Esophagus squamous epithelium (tissue), 5 donors: ENCODE measurements around the gene OR8A1. TPM values are rescaled to one million over a fixed set of nuclear protein-coding genes. Genes with fewer than 3 reads are reported as not detected.

Source experiments
- DNase-seq: peaks from one replicate; lab custom pipeline; 2025; lab: John Stamatoyannopoulos, UW
- H3K27ac ChIP-seq, 4 donors: fragments of 200-600 bp; sonication (generic); one replicate each; pipeline ENCODE4 v1.5.1; 2016 to 2019; ENCODE audit warnings: mild to moderate bottlenecking in 1 of 4
- H3K27me3 ChIP-seq, 4 donors: fragments of 200-600 bp; sonication (generic); 1 replicate in 3 of 4; 2 replicates in 1 of 4; pipeline versions ENCODE4 v1.5.1 to v1.6.0; 2017 to 2021; ENCODE audit warnings: antibody characterized with exemption in 1 of 4
- H3K36me3 ChIP-seq, 3 donors: fragments of 200-600 bp; sonication (generic); one replicate each; pipeline ENCODE4 v1.5.1; 2016 to 2019
- H3K4me1 ChIP-seq, 3 donors: fragments of 200-600 bp; sonication (generic); one replicate each; pipeline ENCODE4 v1.5.1; 2017 to 2019
- H3K4me3 ChIP-seq, 4 donors: fragments of 200-600 bp; sonication (generic); 1 replicate in 3 of 4; 2 replicates in 1 of 4; pipeline ENCODE4 v1.5.1; 2016 to 2019; ENCODE audit warnings: mild to moderate bottlenecking in 2 of 4, moderate library complexity in 1 of 4
- H3K9me3 ChIP-seq, 3 donors: fragments of 200-600 bp; sonication (generic); one replicate each; pipeline ENCODE4 v1.5.1; 2016 to 2019
- CTCF ChIP-seq, 6 experiments: fragments of 450-650 bp in 4 of 6; fragments of 200-600 bp in 2 of 6; sonication (generic) in 2 of 6; IDR thresholded peaks; one replicate each; pipeline ENCODE4 v1.5.1; 2016 to 2019; ENCODE audit warnings: antibody characterized with exemption in 6 of 6, mild to moderate bottlenecking in 4 of 6, moderate library complexity in 4 of 6
- POLR2A ChIP-seq, 4 donors: fragments of 450-650 bp; IDR thresholded peaks; one replicate each; pipeline ENCODE4 v1.6.1; 2017; ENCODE audit warnings: antibody characterized with exemption in 4 of 4, mild to moderate bottlenecking in 4 of 4, moderate library complexity in 3 of 4
- WGBS, 2 donors: methylation state at CpG; one replicate each; pipeline ENCODE4 v1.1.5; 2018; 5-methylcytosine and 5-hydroxymethylcytosine counted together
- intact Hi-C: fragments of 100-400 bp; cut with DNase I; formaldehyde crosslinking; loops from one replicate; pipeline ENCODE4 v1.15.0; 2022
- total RNA-seq, 4 donors: library from RNA; depleted of rRNA; stranded (reverse); fragments of >200 nt; gene quantifications; one replicate each; pipeline ENCODE4 v1.1.0, GENCODE V29; 2016
- donor health status: DM: yes; HTN: yes; CAD: no.

OR8A1 gene
- total RNA-seq, 4 donors from 2014 or later = not detected

- no peak overlapping the region for H3K27ac ChIP-seq
- H3K9me3 ChIP-seq = no peaks in the 10 kb centered on the region
- no peak for TF ChIP-seq POLR2A (IDR thresholded peaks at IDR 0.05)
- TF ChIP-seq CTCF (IDR thresholded peaks at IDR 0.05) = no peak
- intact Hi-C loops = no loop called here
- DNase-seq = no peak
- no peaks in the 10 kb centered on the region for H3K4me1 ChIP-seq
- no peak overlapping the region for H3K4me3 ChIP-seq
- WGBS, 2 donors = 78 to 86% methylated on average over 6 of the region's 6 CpGs
- no peaks in the 10 kb centered on the region for H3K36me3 ChIP-seq
- H3K27me3 ChIP-seq = no peaks in the 10 kb centered on the region
Measured at GRCh38 chr11:124551189-124551588, 18.6 kb upstream of the OR8A1 start.

GRCh38 chr11:124551987-124552386 is 17.8 kb upstream of the OR8A1 start:
- TF ChIP-seq CTCF (IDR thresholded peaks at IDR 0.05) = no peak
- no peak for TF ChIP-seq POLR2A (IDR thresholded peaks at IDR 0.05)
- H3K4me1 ChIP-seq = no peaks in the 10 kb centered on the region
- H3K9me3 ChIP-seq = no peaks in the 10 kb centered on the region
- intact Hi-C loops = no loop called here
- H3K36me3 ChIP-seq = no peaks in the 10 kb centered on the region
- DNase-seq = no peak
- no peak overlapping the region for H3K4me3 ChIP-seq
- 78 to 85% methylated on average over 4 of the region's 4 CpGs for WGBS, 2 donors
- no peaks in the 10 kb centered on the region for H3K27me3 ChIP-seq
- no peak overlapping the region for H3K27ac ChIP-seq

- intact Hi-C loops = no loop called here
- 28 to 46% methylated on average over 2 of the region's 2 CpGs for WGBS, 2 donors
Measured at GRCh38 chr11:124556828-124557227, 13.0 kb upstream of the OR8A1 start.

GRCh38 chr11:124570160-124570559 is 363 bp downstream of the OR8A1 start:
- H3K36me3 ChIP-seq = no peaks in the 10 kb centered on the region
- H3K9me3 ChIP-seq = no peaks in the 10 kb centered on the region
- no peak overlapping the region for H3K27ac ChIP-seq
- TF ChIP-seq CTCF (IDR thresholded peaks at IDR 0.05) = no peak
- TF ChIP-seq POLR2A (IDR thresholded peaks at IDR 0.05) = no peak
- H3K4me1 ChIP-seq = no peaks in the 10 kb centered on the region
- H3K27me3 ChIP-seq = peaks cover 0 to 3% (median 0%) of the 10 kb centered on the region in 4 donors
- 64% methylated on average over 7 of the region's 7 CpGs for WGBS, 2 donors
- intact Hi-C loops = no loop called here
- no peak for DNase-seq
- no peak overlapping the region for H3K4me3 ChIP-seq

More at GRCh38 chr11:124556828-124557227, 13.0 kb upstream of the OR8A1 start:
- H3K36me3 ChIP-seq = no peaks in the 10 kb centered on the region
- no peaks in the 10 kb centered on the region for H3K4me1 ChIP-seq
- no peak for DNase-seq
- H3K4me3 ChIP-seq = no peak overlapping the region
- TF ChIP-seq POLR2A (IDR thresholded peaks at IDR 0.05) = no peak
- TF ChIP-seq CTCF (IDR thresholded peaks at IDR 0.05) = no peak
- no peaks in the 10 kb centered on the region for H3K9me3 ChIP-seq
- no peaks in the 10 kb centered on the region for H3K27me3 ChIP-seq
- H3K27ac ChIP-seq = no peak overlapping the region

GRCh38 chr11:124577716-124578427 is 8.1 kb downstream of the OR8A1 start:
- Histone ChIP-seq H3K36me3 (no peaks in the 10 kb centered on the region), H3K27ac (no peak overlapping the region), H3K4me3 (no peak overlapping the region), H3K9me3 (no peaks in the 10 kb centered on the region), H3K4me1 (no peaks in the 10 kb centered on the region), H3K27me3 (peaks cover 0 to 3% (median 0%) of the 10 kb centered on the region in 4 donors)
- DNase-seq = no peak
- TF ChIP-seq CTCF (IDR thresholded peaks at IDR 0.05) (no peak), POLR2A (IDR thresholded peaks at IDR 0.05) (no peak)
- intact Hi-C loops = no loop called here
- 74% methylated on average over 6 of the region's 6 CpGs for WGBS, 2 donors
